ENCODE results near the gene ITGAE. TPM values are rescaled to one million over a fixed set of nuclear protein-coding genes. Genes with fewer than 3 reads are reported as not detected.
"Not testable (repeated sequence)": the region's sequence is repeated elsewhere in the genome, so short reads cannot be mapped to it uniquely, and the experiment has no call there.

ITGAE gene
- total RNA-seq, 1 experiment from 2014 or later, result 24.7 TPM

- in situ Hi-C loops (cut with HindIII; ENCODE audit: low sequenced_read_pairs), result loop anchor here (10.0 kb wide), 1 partner anchor 56 kb away; the partner anchor contains the start of gene ITGAE
- DNase-seq (ENCODE audit: low spot score), result no peak
Measured at GRCh38 chr17:3748576-3748975, 52.4 kb downstream of the ITGAE start.

GRCh38 chr17:3747805-3748204 is 53.2 kb downstream of the ITGAE start:
- DNase-seq (ENCODE audit: low spot score), result no peak
- in situ Hi-C loops (cut with HindIII; ENCODE audit: low sequenced_read_pairs), result loop anchor here (10.0 kb wide), 1 partner anchor 57 kb away; the partner anchor contains the start of gene ITGAE

GRCh38 chr17:3745071-3745470 is 55.9 kb downstream of the ITGAE start:
- no peak for DNase-seq (ENCODE audit: low spot score)
- in situ Hi-C loops (cut with HindIII; ENCODE audit: low sequenced_read_pairs), result loop anchor here (10.0 kb wide), 1 partner anchor 60 kb away; the partner anchor contains the start of gene ITGAE

DNA sequence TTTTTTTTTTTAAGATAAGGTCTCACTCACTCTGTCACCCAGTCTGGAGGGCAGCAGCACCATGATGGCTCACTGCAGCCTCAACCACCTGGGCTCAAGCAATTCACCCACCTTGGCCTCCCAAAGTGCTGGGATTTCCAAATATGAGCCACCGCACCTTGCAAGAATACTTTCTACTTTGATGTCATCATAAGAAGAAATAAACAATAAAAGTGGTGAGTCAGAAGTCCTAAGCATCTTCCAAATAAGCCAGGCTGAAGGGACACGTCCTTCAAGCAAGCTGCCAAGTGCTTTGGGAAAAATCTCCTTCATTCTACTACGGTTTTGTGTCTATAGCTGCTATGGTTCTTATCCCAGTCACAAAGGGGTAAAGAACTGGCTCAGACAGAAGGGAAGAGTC is 57.0 kb downstream of the ITGAE start:
- no peak for DNase-seq (ENCODE audit: low spot score)
- in situ Hi-C loops (cut with HindIII; ENCODE audit: low sequenced_read_pairs), result loop anchor here (10.0 kb wide), 1 partner anchor 61 kb away; the partner anchor contains the start of gene ITGAE

DNA sequence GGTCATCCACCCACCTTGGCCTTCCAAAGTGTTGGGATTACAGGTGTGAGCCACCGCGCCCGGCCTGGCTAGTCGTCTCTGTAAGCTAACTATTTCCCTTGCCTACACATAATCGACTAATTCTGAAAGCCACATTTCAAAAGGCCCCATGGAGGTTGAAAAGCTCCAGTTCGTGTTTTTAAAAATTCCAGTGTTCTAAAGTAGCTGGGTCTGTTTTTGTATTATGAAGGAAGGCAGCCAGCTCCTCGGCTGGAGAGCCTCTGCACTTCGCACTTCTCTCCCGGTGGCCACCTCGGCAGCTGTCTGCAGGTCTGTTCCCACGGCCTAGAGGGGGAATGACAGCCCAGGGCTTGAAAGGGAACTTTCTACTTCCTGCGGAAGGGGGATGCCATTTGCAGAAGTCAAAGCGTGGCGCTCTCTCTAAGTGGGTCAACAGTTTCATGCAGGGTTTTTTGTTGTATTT is 60.3 kb downstream of the ITGAE start:
- DNase-seq (ENCODE audit: low spot score), result no peak
- in situ Hi-C loops (cut with HindIII; ENCODE audit: low sequenced_read_pairs), result loop anchor here (10.0 kb wide), 1 partner anchor 64 kb away; the partner anchor contains the start of gene ITGAE

DNA sequence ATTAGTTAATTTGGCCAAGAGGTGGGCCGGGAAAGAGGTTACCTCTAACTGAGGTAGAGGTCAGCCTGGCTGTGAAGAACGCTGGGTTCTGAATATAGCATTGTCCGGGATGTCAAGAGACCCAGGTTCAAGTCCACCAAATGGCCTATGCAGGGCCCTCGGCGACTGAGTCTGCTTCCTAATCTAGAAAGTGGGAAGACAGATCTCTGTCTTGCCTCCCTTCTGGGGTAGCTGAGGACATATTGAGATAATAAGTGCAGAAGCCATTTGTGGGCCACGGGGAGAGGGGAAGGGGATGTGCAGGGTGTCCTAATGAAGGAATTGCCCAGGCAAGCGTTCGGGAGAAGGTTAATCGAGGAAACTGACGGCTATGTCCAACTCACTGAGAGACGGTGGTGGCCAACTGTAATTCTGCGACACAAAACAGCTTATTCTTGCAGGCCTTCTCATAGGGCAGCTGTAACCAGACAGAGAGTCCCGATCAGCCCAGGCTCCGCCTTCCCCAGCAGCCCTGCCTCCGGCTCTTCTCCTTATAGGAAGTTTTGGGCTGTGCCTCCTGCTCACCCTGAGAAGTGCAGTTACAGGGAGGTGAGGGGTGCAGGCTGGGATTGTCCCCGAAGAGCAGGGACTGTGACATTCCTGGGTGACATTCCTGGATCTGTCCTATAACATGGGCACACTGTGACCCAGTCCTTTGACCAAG is 61.4 kb downstream of the ITGAE start:
- DNase-seq (ENCODE audit: low spot score), result no peak
- in situ Hi-C loops (cut with HindIII; ENCODE audit: low sequenced_read_pairs), result loop anchor here (10.0 kb wide), 1 partner anchor 65 kb away; the partner anchor contains the start of gene ITGAE

DNA sequence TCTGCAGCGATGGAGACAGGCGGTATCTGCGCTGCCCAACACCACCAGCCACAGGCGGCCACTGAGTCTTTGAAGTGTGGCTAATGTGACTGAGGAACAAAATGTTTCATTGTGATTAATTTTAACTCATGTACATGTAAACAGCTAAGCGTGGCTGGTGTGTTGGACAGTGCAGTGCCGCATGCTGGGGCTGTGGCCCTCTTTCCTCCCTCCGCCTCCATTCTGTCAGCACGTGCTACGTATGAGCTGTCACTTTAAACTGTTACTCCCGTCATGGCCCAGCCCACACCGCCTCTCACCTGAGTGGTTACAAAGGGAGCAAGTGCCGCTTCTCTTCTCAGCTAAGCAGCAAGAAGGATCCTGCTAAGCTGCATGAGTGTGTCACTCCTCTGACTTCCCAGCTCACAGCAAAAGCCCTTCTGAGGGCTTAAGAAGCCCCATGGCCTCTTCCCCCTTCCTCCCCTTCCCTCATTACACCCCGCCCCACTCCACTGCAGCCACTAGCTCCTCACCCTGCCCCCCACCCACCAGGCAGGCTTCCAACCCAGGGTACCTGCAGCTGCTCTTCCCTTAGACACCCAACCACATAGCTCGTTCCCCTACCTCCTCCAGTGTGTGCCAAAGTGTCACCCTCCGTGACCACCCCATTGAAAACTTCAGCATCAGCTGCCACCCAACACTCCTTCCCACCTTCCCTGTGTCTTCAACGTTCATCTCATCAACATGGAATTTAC is 62.3 kb downstream of the ITGAE start:
- peak; percentile 78 for DNase-seq (ENCODE audit: low spot score)
- in situ Hi-C loops (cut with HindIII; ENCODE audit: low sequenced_read_pairs), result no loop called here

DNA sequence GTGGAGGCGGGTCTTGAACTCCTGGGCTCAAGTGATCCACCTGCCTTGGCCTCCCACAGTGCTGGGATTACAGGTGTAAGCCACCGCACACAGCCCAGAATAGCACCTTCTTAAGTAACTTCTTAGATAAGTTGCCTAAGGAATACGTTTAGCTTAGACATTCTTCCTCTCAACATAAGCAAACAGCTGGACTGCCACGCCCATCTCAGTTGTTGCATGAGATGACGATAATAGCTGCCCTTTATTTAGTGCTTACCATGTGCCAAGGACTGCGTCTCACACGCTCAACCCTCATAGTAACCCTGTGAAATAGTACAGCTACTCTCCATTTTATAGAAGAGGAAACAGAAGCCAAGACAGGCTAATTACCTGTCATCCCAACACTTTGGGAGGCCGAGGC is 65.5 kb downstream of the ITGAE start:
- in situ Hi-C loops (cut with HindIII; ENCODE audit: low sequenced_read_pairs), result no loop called here
- DNase-seq (ENCODE audit: low spot score), result no peak

- DNase-seq (ENCODE audit: low spot score); in situ Hi-C loops (cut with HindIII; ENCODE audit: low sequenced_read_pairs): not testable (repeated sequence)
Measured at GRCh38 chr17:3734911-3735276, 66.1 kb downstream of the ITGAE start.

DNA sequence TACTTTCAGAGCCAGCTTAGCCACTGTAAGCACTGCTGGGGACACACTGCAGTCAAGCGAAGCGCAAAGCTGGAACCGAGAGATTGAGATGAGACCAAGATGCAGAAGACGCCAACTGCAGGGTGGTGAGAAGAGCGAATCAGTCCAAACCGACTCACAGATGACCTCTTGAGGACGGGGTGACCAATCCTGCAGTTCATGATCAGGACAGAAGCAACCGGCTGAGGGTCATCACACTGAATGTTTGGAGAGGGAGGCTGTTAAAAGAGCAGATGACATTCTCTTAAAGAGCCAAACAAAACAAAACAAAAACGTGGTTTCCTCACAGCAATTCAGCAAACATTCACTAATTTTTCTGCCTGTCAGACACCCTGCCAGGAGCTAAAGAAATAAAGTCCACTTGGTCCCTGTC is 68.8 kb downstream of the ITGAE start:
- DNase-seq (ENCODE audit: low spot score), result no peak
- in situ Hi-C loops (cut with HindIII; ENCODE audit: low sequenced_read_pairs), result no loop called here

DNA sequence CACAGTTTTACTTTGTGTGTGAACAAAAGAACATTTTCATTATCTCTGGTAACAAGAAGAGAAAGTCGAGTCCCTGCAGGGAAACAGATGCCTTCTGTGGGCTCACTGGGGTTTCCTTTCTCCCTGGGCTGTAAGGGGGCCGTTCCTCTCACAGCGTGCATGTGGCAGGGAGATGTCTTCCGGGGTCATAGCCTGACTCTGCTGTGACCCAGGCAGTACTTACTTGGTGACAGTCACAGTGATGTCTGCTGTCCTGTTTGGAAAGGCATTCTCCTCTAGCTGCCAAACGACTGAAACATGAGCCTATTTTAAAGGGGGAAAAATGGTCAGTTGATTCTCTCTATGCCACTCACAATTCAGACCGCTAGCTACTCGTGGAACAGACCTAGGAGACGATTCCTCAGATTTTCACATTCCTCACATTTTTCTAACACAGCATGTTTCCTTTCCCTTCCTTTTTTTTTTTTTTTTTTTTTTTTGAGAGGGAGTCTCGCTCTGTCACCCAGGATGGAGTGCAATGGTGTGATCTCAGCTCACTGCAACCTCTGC is 70.0 kb downstream of the ITGAE start:
- in situ Hi-C loops (cut with HindIII; ENCODE audit: low sequenced_read_pairs), result no loop called here
- DNase-seq (ENCODE audit: low spot score), result no peak

DNA sequence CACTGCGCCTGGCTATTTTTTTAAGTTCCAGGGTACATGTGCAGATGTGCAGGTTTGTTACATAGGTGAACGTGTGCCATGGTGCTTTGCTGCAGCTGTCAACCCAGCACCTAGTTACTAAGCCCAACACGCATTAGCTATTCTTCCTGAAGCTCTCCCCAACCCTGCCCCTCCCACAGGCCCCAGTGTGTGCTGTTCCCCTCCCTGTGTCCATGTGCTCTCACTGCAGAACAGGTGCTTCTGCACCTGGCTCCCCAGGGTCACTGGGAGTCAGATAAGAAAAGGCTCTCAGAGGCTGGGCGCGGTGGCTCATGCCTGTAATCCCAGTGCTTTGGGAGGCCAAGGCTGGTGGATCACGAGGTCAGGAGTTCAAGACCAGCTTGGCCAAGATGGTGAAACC is 71.1 kb downstream of the ITGAE start:
- no peak for DNase-seq (ENCODE audit: low spot score)
- in situ Hi-C loops (cut with HindIII; ENCODE audit: low sequenced_read_pairs), result no loop called here

- DNase-seq (ENCODE audit: low spot score); in situ Hi-C loops (cut with HindIII; ENCODE audit: low sequenced_read_pairs): not testable (repeated sequence)
Measured at GRCh38 chr17:3728099-3728498, 72.9 kb downstream of the ITGAE start.

DNA sequence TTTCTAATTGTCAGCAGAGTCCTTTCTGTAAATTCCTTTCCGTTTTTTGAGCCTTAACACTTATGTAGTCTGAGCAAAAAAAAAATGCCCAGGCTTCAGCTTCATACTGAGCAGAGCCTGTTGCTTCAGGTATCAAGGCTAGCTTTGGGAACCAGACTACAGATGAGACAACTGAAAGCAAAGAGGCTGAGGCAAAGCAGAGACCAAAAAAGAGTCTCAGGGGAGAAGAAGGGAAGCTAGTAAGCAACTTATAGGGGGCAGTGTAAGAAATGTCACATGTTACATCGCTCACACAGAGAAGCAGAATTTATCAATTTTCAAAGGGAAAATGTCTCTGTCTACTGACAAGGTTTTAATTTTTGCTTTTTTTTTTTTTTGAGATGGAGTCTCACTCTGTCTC is 73.9 kb downstream of the ITGAE start:
- in situ Hi-C loops (cut with HindIII; ENCODE audit: low sequenced_read_pairs), result no loop called here
- DNase-seq (ENCODE audit: low spot score), result no peak

GRCh38 chr17:3724378-3725077 is 76.5 kb downstream of the ITGAE start:
- in situ Hi-C loops (cut with HindIII; ENCODE audit: low sequenced_read_pairs), result no loop called here
- no peak for DNase-seq (ENCODE audit: low spot score)

DNA sequence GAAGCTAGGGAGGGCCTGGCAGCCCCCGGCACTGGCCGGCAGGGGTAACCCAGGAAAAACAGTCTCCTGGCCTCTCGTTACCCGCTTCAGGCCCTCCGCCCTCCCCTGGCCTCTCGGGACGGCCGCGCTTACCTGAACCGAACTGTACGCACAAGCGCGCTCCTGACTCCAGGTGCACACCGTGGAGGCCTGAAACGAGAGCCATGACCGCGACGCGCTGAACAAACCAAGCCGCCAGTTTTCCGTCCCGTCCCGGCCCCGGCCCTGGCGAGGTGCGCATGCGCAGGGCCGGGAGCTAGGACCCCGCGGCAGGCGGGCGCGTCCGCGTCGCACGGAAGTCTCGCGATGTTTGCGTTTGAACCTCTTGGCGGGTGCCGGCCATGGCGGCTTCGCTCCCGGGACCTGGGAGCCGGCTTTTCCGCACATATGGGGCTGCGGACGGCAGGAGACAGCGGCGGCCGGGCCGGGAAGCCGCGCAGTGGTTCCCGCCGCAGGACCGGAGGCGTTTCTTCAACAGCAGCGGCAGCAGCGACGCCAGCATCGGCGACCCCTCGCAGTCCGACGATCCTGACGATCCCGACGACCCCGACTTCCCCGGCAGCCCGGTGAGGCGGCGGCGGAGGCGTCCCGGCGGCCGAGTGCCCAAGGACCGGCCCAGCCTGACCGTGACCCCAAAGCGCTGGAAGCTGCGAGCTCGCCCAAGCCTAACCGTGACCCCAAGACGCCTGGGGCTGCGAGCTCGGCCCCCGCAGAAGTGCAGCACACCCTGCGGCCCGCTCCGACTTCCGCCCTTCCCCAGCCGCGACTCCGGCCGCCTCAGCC is 77.2 kb downstream of the ITGAE start, which contains the start of gene HASPIN:
Gene HASPIN (plus strand): TSS at position 348 of the 822 bp plus-strand sequence. CDS start 33 bp downstream, at position 381.
- in situ Hi-C loops (cut with HindIII; ENCODE audit: low sequenced_read_pairs), result no loop called here

GRCh38 chr17:3723188-3723555 is 77.8 kb downstream of the ITGAE start:
- no peak for DNase-seq (ENCODE audit: low spot score)
- in situ Hi-C loops (cut with HindIII; ENCODE audit: low sequenced_read_pairs), result no loop called here

More for the DNA sequence above, 77.2 kb downstream of the ITGAE start, which contains the start of gene HASPIN:
- DNase-seq (ENCODE audit: low spot score), result peak; percentile 82

- DNase-seq (ENCODE audit: low spot score), result no peak
- in situ Hi-C loops (cut with HindIII; ENCODE audit: low sequenced_read_pairs), result no loop called here
Measured at GRCh38 chr17:3722716-3723115, 78.3 kb downstream of the ITGAE start.

Data from G401 (cell line).